GOT3 (cell line): ENCODE results near the gene CLDN20.
"Not testable (repeated sequence)": the region's sequence is repeated elsewhere in the genome, so short reads cannot be mapped to it uniquely, and the experiment has no call there.

ENCODE experiments used
- DNase-seq: peaks from one replicate; lab custom pipeline; 2025; ENCODE audit warnings: mixed read lengths; lab: John Stamatoyannopoulos, UW

Gene CLDN20

GRCh38 chr6:155263373-155264063 is at the start of gene CLDN20:
Gene CLDN20 (plus strand): TSS chr6:155264013. CDS start chr6:155275720, 11,707 bp downstream.
- no peak for DNase-seq

- no peak for DNase-seq
These were observed 47.9 kb upstream of the CLDN20 start for GRCh38 chr6:155215906-155216305.

GRCh38 chr6:155216312-155217046 is 47.3 kb upstream of the CLDN20 start:
- DNase-seq = no peak

- DNase-seq = not testable (repeated sequence)
These were observed 45.1 kb upstream of the CLDN20 start for GRCh38 chr6:155218711-155219110.

- DNase-seq = no peak
These were observed 44.5 kb upstream of the CLDN20 start for GRCh38 chr6:155219299-155219698.

- DNase-seq = no peak
These were observed 43.9 kb upstream of the CLDN20 start for GRCh38 chr6:155219858-155220301.

GRCh38 chr6:155221086-155221485 is 42.7 kb upstream of the CLDN20 start:
- no peak for DNase-seq

- no peak for DNase-seq
These were observed 41.3 kb upstream of the CLDN20 start for GRCh38 chr6:155222506-155222905.

- no peak for DNase-seq
These were observed 40.0 kb upstream of the CLDN20 start for GRCh38 chr6:155223646-155224451.

- no peak for DNase-seq
These were observed 39.2 kb upstream of the CLDN20 start for GRCh38 chr6:155224618-155225017.

GRCh38 chr6:155227046-155227445 is 36.8 kb upstream of the CLDN20 start:
- DNase-seq = no peak

GRCh38 chr6:155228546-155229166 is 35.2 kb upstream of the CLDN20 start:
- no peak for DNase-seq

GRCh38 chr6:155230975-155231374 is 32.8 kb upstream of the CLDN20 start:
- not testable (repeated sequence) for DNase-seq

- no peak for DNase-seq
These were observed 31.0 kb upstream of the CLDN20 start for GRCh38 chr6:155232848-155233247.

- DNase-seq = no peak
These were observed 29.6 kb upstream of the CLDN20 start for GRCh38 chr6:155234167-155234566.

GRCh38 chr6:155234687-155235086 is 29.1 kb upstream of the CLDN20 start:
- no peak for DNase-seq

- DNase-seq = no peak
These were observed 28.7 kb upstream of the CLDN20 start for GRCh38 chr6:155235087-155235486.

GRCh38 chr6:155237613-155238012 is 26.2 kb upstream of the CLDN20 start:
- DNase-seq = no peak

- no peak for DNase-seq
These were observed 22.8 kb upstream of the CLDN20 start for GRCh38 chr6:155240905-155241600.

- DNase-seq = no peak
These were observed 21.8 kb upstream of the CLDN20 start for GRCh38 chr6:155241966-155242365.

- DNase-seq = no peak
These were observed 19.4 kb upstream of the CLDN20 start for GRCh38 chr6:155244434-155244833.
